GM21360 (cell line): ENCODE data around the gene POLR3B.
"Not testable (repeated sequence)": the region's sequence is repeated elsewhere in the genome, so short reads cannot be mapped to it uniquely, and the experiment has no call there.

Experiments
- ATAC-seq: cut with Tn5 transposase; IDR thresholded peaks from one replicate; pipeline ENCODE4 v1.9.1; 2021; ENCODE audit warnings: mild to moderate bottlenecking, moderate library complexity; ENCODE audit not compliant: unreplicated experiment

Gene POLR3B

DNA sequence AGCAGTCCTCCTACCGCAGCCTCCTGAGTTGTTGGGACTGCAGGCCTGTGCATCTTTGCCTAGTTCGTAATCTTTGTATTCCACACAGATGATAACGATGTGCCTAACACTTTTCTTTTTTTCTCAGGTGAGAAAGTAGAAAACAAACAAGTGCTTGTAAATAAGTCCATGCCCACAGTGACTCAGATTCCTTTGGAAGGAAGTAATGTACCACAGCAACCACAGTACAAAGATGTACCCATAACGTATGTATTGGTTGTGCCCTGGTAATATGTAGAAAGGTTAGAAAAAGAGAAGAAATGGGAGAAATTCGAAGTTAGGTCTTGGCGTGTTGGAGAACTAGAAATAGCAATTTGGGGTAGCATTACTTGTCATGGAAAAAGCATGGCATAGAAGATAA is 101.6 kb downstream of the POLR3B start:
- no peak for ATAC-seq

DNA sequence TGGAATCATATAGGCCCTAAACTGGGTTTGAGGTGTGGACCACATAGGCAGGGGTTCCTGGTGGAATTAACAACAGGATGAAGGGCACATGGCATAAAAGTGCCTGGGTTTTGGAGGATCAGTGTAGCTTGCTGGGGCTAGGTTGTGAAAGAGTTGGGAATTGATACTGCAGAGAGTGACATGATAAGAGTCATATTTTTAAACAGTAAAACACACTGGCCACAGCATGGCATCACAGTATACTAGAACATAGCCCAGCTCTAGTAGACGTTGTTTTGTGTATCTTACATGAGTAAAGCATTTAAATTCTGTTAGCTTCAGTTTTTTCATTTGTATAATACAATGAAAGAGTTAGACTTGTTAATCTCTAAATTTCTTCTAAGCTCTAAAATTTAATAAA is 102.0 kb downstream of the POLR3B start:
- no peak for ATAC-seq

DNA sequence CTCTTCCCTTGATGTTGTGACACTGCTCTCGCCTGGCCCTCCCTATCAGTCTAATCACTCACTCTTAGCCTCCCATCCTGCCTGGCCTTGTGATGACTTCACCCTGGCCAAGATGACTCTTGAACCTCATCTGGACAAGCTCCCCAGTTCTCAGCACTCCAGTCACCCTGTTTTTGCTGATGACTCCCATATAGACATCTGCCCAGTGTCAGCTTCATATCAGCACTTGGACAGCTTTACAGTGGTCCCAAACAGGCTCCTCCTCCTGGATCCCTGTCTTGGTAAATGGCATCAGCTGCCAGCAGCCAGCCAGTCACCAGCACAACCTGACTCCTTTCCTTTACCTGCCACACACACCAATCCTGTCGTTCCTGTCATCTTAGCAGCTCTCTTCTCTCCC is 104.2 kb downstream of the POLR3B start:
- no peak for ATAC-seq

- not testable (repeated sequence) for ATAC-seq
Measured at GRCh38 chr12:106465605-106466004, 108.1 kb downstream of the POLR3B start.

- not testable (repeated sequence) for ATAC-seq
Measured at GRCh38 chr12:106475662-106476061, 118.1 kb downstream of the POLR3B start.

GRCh38 chr12:106477627-106478026 is 120.1 kb downstream of the POLR3B start:
- ATAC-seq = not testable (repeated sequence)

- ATAC-seq = no peak
Measured at GRCh38 chr12:106480251-106480650, 122.7 kb downstream of the POLR3B start.

DNA sequence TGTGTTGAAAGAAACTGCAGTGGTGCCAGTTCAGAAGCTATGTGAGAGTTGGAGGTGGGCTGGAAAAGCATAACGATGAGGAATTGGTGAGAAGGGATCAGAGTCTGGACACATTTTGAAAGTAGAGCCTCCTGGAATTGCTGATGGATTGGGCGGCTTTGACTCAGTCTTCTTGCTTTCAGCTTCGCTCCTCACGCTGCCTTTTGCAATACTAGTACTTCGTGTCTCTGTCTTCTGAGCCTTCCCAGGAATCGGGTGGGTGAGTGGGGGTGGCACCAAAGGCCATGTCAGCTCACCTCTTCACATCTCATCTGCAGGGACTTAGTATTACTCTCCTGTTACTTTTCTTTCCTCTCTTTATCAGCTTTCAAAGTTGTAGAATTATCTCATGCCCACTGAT is 123.7 kb downstream of the POLR3B start:
- no peak for ATAC-seq

DNA sequence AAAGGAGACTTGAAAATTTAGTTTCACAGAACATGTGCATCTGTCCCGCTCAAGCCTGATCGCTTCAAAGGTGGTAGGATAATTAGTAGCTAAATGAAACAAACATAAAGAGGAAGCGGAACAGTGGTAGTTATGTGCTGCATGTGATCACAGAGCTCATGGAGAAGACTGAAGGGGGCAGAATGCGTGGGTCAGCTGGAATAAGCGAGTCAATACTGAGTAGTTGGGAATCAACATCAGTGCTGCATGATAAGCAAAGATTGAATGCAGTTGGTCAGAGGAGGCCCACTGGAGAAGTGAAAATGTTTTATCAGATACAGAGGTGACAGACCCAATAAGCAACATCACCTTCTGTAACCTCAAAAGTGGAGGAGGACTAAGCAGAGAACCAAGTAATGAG is 130.1 kb downstream of the POLR3B start:
- ATAC-seq = no peak

DNA sequence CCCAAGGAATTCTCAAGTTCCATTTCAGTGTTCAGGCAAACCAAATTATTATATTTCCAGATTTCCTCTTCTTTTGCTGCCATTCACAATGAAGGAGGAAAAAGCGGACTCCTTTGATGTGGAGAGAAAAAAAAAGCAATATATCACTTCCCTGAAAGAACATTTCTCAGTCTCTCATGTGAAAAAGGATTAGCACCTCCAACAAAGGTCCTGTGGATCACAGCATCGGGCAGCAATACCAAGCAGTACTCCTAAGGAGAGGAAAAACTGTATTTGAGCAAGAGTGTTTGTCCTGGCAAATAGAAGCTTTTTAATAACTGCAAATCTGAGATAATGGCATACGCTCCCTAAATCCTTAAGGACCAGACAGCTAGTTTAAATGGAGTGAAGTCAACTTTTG is 131.3 kb downstream of the POLR3B start:
- no peak for ATAC-seq

DNA sequence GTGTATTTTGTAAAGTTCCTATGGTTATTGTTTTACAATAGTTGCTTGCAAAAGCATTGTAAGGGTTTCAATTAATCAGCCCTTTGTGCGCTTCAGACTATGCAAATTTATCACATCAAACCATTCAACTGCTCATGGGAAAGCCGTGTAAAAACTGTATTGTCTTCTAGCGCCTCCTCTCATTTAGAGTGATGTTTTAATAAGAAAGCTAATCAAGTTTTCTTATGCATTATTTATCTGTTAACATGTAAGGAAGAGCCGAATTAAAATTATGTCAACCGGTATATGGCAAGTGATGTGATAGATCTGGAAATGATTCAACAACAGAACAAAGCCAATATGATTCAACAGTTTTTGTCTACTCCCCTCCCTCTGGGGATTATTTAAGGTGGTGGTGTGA is 132.7 kb downstream of the POLR3B start:
- no peak for ATAC-seq

DNA sequence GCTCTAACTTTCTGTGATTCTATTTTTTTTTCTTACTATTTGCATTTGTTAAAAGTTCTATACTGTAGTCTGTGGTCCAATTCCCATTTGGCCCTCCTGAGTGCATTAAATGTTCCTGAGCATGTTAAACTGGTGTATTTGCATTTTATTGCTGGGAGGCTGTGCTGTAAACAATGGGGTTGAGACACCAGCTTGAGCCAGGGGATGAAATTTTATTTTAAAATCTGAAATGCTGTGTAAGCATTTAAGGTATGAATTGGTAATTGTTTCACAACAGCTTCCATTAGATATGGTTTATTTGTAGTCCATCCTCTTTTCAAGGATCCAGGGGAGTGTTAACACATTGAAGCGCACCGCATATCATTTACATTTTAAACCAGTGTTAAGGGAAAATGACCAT is 135.3 kb downstream of the POLR3B start:
- no peak for ATAC-seq

GRCh38 chr12:106493531-106493930 is 136.0 kb downstream of the POLR3B start:
- no peak for ATAC-seq

- no peak for ATAC-seq
Measured at GRCh38 chr12:106495354-106495965, 137.9 kb downstream of the POLR3B start.

DNA sequence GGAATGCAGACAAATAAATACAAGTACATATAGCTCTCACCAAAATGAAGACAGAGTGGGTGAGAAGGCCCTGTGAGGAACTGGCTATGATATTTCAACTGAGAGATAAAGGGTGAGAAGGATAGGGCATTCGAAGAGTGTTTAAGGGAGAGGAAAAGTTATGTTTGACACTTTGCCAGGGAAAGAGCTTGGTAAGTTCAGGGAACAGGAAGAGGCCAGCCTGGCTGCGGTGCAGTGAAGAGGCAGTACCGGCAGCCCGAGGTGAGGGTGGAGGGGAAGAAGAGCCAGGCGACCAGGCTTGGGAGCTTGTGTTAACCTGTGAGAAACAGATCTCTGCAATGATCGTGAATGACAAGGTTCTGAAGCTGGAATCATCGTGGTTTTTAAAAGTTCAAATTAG is 140.5 kb downstream of the POLR3B start:
- no peak for ATAC-seq

GRCh38 chr12:106499628-106500027 is 142.1 kb downstream of the POLR3B start:
- ATAC-seq = no peak

DNA sequence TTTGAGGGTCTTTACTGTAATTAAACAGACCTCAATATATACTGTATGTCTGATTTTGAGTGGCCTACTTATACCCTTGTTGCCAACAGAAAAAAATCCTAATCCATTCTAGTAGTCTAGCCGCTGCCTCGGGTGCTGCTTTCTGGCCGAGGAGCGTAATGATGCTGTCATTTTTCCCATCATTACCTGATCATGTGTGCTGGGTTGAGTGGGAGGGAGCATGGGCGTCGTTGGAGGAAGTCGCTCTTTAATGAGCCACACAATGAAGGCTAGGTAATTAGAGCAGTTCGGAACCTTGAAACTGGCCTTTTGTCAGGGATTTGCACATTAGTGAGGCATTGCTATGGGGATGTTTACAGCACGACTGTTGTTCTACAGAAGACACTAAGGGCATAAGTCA is 149.1 kb downstream of the POLR3B start:
- ATAC-seq = no peak

GRCh38 chr12:106508966-106509365 is 151.4 kb downstream of the POLR3B start:
- no peak for ATAC-seq

DNA sequence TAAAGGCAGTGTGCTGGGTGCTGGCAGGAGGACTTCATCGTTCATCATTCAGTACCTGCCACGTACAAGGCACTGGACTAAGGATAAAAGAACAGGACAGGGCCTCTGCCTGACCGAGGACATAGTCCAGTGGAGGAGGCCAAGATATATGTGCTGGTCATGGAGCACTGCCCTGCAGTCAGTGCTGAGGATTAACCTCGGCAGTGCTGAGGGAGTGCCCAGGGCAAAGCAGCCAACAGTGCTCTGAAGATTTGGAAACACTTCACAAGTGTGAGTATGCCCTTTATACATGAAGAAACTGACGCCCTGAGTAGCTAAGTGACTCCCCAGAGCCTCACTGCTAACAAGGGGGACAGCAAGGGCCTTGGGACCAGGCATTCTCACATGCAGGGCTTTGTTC is 153.8 kb downstream of the POLR3B start:
- ATAC-seq = no peak

GRCh38 chr12:106517314-106517713 is 159.8 kb downstream of the POLR3B start:
- no peak for ATAC-seq

- ATAC-seq = no peak
Measured at GRCh38 chr12:106519607-106520021, 162.1 kb downstream of the POLR3B start.

DNA sequence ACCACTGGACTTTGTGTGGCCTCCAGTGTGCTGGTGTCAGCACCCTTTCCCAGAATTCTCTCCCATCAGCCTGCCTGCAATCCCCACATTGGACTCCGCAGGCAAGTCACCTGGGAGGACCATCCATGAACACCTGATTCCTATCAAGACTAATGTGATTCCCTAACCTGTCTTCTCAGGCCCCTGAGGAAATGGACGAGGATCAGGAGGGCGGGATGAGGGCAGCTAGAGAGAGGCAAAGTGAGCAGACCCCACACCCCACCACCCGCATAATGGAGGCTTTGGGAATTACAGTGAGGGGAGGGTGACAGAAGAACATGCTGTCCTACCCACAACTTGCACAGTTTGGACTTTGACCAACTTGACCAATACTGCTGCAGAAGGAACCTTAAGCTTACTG is 164.4 kb downstream of the POLR3B start:
- ATAC-seq = no peak

- ATAC-seq = no peak
Measured at GRCh38 chr12:106522708-106523107, 165.2 kb downstream of the POLR3B start.
